ENCODE measurements around the gene DCP1B. TPM values are rescaled to one million over a fixed set of nuclear protein-coding genes. Genes with fewer than 3 reads are reported as not detected.
A peak's percentile ranks its signal among the peaks of the same experiment; 100 is the strongest.

Gene DCP1B
- total and polyA plus RNA-seq, 4 donors = 3.5 to 5.5 (median 4.6) TPM

GRCh38 chr12:1919284-1919683 is 85.0 kb downstream of the DCP1B start:
- no peaks in the 10 kb centered on the region for H3K36me3 ChIP-seq (ENCODE audit: control insufficient read depth in 4 of 4, insufficient read depth in 3 of 4, low read depth in 1 of 4, low read length in 3 of 4)
- H3K27me3 ChIP-seq (ENCODE audit: control insufficient read depth in 4 of 4, insufficient read depth in 4 of 4, low read length in 3 of 4) = no peaks in the 10 kb centered on the region
- H3K4me3 ChIP-seq (ENCODE audit: low read depth in 1 of 3, low read length in 3 of 3) = no peak overlapping the region
- DNase-seq (ENCODE audit: low spot score) = peak; percentile 32
- H3K4me1 ChIP-seq (ENCODE audit: control insufficient read depth in 4 of 4, insufficient read depth in 4 of 4, low read length in 3 of 4) = peaks cover 0 to 3% (median 1%) of the 10 kb centered on the region in 4 donors
- H3K27ac ChIP-seq (ENCODE audit: low read depth in 1 of 2, low read length in 2 of 2) = no peak overlapping the region
- H3K9me3 ChIP-seq (ENCODE audit: control insufficient read depth in 4 of 4, low read length in 3 of 4) = no peaks in the 10 kb centered on the region
- WGBS = 92% methylated on average over 5 of the region's 5 CpGs
- TF ChIP-seq ATF3 (IDR thresholded peaks at IDR 0.05) = no peak
- TF ChIP-seq EGR1 (IDR thresholded peaks at IDR 0.05; ENCODE audit: low read depth in 2 of 2) = no peak
- no peak for TF ChIP-seq GABPA (IDR thresholded peaks at IDR 0.05 in 1 of 2, conservative IDR thresholded peaks at IDR 0.05 in 1 of 2)
- no peak for TF ChIP-seq FOXA1 (IDR thresholded peaks at IDR 0.05)
- no peak for TF ChIP-seq REST (IDR thresholded peaks at IDR 0.05)
- TF ChIP-seq SP1 (IDR thresholded peaks at IDR 0.05) = no peak
- TF ChIP-seq RXRA (IDR thresholded peaks at IDR 0.05) = no peak
- TF ChIP-seq RAD21 (IDR thresholded peaks at IDR 0.05) = no peak
- TF ChIP-seq ZBTB33 (IDR thresholded peaks at IDR 0.05) = no peak
- TF ChIP-seq NR2F2 (IDR thresholded peaks at IDR 0.05) = no peak
- TF ChIP-seq TAF1 (conservative IDR thresholded peaks at IDR 0.05) = no peak
- TF ChIP-seq CTCF (IDR thresholded peaks at IDR 0.05; ENCODE audit: low read depth, low read length, missing input control) = no peak
- no peak for TF ChIP-seq HNF4A (conservative IDR thresholded peaks at IDR 0.05)
- no peak for TF ChIP-seq YY1 (IDR thresholded peaks at IDR 0.05)
- TF ChIP-seq MAX (IDR thresholded peaks at IDR 0.05) = no peak
- no peak for TF ChIP-seq JUND (IDR thresholded peaks at IDR 0.05)
- TF ChIP-seq FOXA2 (IDR thresholded peaks at IDR 0.05) = no peak
- no peak for TF ChIP-seq HNF4G (IDR thresholded peaks at IDR 0.05)
- no peak overlapping the region for H3K9ac ChIP-seq (ENCODE audit: low read depth in 1 of 2, low read length in 2 of 2)
